Germinal center (tissue), 1 donor: ENCODE data around the gene TRIP10.
"Not testable (repeated sequence)": the region's sequence is repeated elsewhere in the genome, so short reads cannot be mapped to it uniquely, and the experiment has no call there.

ENCODE experiments used
- DNase-seq: peaks from one replicate; pipeline ENCODE4 v3.0.0; 2012; ENCODE audit warnings: mixed read lengths, low spot score

The TRIP10 gene

DNA sequence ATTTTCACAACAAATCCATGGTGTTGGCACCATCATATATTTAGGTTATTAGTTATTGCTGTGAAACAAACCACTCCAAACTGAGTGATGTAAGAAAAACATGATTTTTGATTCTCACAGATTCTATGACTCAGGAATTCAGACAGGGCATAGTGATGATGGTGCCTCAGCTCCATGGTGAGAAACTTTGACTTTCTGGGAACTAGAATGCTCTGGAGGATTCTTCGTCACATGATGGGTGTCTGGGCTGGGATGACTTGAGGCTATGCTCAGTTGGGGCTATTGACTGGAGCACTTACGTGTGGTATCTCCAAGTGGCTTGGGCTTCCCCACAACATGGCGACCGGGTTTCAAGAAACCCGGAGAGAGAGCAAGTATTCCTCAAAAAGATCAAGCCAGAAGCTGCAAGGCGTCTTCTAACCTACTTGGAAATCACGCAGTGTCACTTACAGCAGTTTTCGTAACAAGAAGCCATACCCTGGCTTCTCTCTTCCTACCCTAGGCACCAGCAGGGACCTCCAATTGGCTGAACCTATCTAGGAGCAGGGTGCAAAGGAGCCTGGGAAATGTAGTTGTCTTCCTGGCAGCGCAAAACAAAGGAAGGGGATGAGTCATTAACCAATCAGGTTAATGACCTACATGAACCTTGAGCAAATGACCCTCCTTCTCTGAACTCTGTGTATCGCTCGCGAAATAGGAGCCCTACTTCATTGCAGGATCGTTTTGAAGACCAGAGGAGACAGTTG, 55.4 kb downstream of the TRIP10 start:
- DNase-seq, result no peak

DNA sequence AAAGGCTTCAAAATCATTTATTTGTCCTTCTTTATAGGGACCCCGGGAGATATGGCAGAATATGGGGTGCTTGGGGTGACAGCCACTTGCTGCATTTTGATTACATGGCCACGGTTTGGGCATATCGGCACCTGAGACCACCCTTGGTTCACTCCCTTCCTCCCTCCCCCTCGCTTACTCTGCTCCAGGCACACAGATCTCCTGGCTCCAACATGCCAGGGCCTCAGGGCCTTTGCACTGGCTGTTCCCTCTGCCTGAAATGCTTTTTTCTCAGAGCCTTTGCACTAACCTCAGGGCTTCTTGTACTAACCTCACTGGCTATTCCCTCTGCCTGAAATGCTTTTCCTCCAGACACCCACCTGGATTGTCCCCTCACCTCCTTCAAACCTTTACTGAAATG, 56.8 kb downstream of the TRIP10 start:
- no peak for DNase-seq

DNA sequence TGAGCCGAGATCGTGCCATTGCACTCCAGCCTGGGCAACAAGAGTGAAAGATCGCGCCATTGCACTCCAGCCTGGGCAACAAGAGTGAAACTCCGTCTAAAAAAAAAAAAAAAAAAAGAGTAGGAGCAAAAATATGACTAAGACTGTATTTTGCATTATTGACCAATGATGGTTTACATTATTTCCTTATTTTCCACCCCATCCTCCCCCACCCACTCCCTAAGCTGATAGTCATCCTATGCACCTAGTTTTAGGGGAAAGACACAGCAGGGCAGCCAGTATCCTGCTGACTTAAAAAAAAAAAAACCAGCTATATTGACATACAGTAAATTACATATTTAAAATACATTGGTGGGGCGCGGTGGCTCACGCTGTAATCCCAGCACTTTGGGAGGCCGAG, 58.2 kb downstream of the TRIP10 start:
- DNase-seq, result no peak

DNA sequence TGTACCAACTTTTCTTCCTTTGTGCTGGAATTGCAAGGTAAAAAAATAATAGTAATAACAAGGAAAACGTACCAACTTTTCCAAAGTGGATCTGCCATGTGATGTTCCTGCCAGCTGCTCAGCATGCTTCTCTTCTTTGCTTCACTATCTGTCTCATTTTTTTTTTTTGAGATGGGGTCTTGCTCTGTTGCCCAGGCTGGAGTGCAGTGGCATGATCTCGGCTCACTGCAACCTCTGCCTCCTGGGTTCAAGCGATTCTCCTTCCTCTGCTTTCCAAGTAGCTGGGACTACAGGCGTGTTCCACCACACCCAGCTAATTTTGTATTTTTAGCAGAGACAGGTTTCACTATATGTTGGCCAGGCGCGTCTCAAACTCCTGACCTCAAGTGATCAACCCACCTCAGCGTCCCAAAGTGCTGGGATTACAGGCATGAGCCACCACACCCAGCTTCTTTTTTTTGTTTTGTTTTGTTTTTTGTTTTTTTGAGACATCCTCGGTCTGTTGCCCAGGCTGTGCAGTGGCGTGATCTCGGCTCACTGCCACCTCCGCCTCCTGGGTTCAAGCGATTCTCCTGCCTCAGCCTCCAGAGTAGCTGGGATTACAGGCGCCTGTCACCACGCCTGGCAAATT, 60.8 kb downstream of the TRIP10 start:
- not testable (repeated sequence) for DNase-seq

DNA sequence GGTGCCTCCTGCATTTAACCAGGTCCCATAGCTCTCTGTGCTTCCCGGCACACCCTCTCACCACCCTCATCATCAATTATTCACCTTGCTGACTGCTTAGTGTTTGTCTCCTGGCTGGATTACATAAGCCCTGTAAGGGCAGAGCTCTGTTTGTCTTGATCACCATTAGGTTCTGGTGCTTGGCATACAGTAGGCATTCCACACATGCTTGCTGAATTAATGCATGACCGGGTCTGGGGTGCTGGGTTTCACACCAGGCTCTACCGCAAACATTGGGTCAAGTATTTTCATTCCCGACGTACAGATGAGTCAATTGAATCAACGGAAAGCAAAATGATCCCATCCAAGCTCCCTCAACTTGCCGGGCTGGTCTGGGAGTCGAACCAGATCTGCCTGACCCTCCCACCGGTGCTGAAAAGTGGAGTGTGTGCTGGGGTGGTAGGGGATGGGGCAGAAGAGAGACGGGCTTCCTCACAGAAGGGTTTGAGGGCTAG, 61.6 kb downstream of the TRIP10 start:
- peak; percentile 19 for DNase-seq
